Kidney epithelial cell (primary cell): Measurements from ENCODE around the gene CNOT4. TPM values are rescaled to one million over a fixed set of nuclear protein-coding genes. Genes with fewer than 3 reads are reported as not detected.
A peak's percentile ranks its signal among the peaks of the same experiment; 100 is the strongest.

Experiments
- DNase-seq: peaks from one replicate; pipeline ENCODE4 v3.0.0-alpha.2; 2010; ENCODE audit warnings: low read depth
- H3K27me3 ChIP-seq: 2 replicates; pipeline ENCODE4 v1.6.0; 2011; ENCODE audit warnings: low read length; ENCODE audit not compliant: control insufficient read depth, insufficient read depth
- H3K36me3 ChIP-seq: 2 replicates; pipeline ENCODE4 v1.5.1; 2011; ENCODE audit warnings: low read length; ENCODE audit not compliant: control insufficient read depth, insufficient read depth
- H3K4me3 ChIP-seq: 2 replicates; pipeline ENCODE4 v1.5.1; 2011; ENCODE audit warnings: low read depth, mild to moderate bottlenecking, control low read depth, low read length
- CTCF ChIP-seq: IDR thresholded peaks from 2 replicates; pipeline ENCODE4 v1.5.1; 2011; ENCODE audit warnings: mild to moderate bottlenecking, moderate library complexity, low read length, control low read depth, inconsistent platforms; ENCODE audit not compliant: insufficient read depth, poor library complexity, severe bottlenecking
- total RNA-seq: library from RNA; depleted of rRNA; stranded (reverse); fragments of >200 nt; gene quantifications from 2 replicates; pipeline ENCODE4 v1.2.3, GENCODE V29; 2015

CNOT4 gene
- total RNA-seq, 1 donor from 2014 or later: 10.9 TPM

GRCh38 chr7:135342887-135343286 is 167.0 kb downstream of the CNOT4 start:
- no peak for TF ChIP-seq CTCF
- no peaks in the 10 kb centered on the region for H3K36me3 ChIP-seq
- no peak for DNase-seq
- H3K27me3 ChIP-seq: peaks cover 3% of the 10 kb centered on the region
- H3K4me3 ChIP-seq: no peak overlapping the region

GRCh38 chr7:135341049-135341448 is 168.9 kb downstream of the CNOT4 start:
- DNase-seq: no peak
- Histone ChIP-seq H3K36me3 (no peaks in the 10 kb centered on the region), H3K4me3 (no peak overlapping the region), H3K27me3 (peaks cover 3% of the 10 kb centered on the region)
- TF ChIP-seq CTCF: no peak

GRCh38 chr7:135337977-135338550 is 171.8 kb downstream of the CNOT4 start:
- Histone ChIP-seq H3K36me3 (no peaks in the 10 kb centered on the region), H3K27me3 (no peaks in the 10 kb centered on the region), H3K4me3 (no peak overlapping the region)
- DNase-seq: no peak
- TF ChIP-seq CTCF: no peak

- TF ChIP-seq CTCF: no peak
- H3K36me3 ChIP-seq: no peaks in the 10 kb centered on the region
- no peak overlapping the region for H3K4me3 ChIP-seq
- H3K27me3 ChIP-seq: no peaks in the 10 kb centered on the region
- no peak for DNase-seq
Measured at GRCh38 chr7:135337506-135337905, 172.4 kb downstream of the CNOT4 start.

- DNase-seq: peak; percentile 69
Measured at GRCh38 chr7:135335628-135336139, 174.2 kb downstream of the CNOT4 start.

More at GRCh38 chr7:135335628-135336139, 174.2 kb downstream of the CNOT4 start:
- H3K27me3 ChIP-seq: no peaks in the 10 kb centered on the region
- no peaks in the 10 kb centered on the region for H3K36me3 ChIP-seq
- TF ChIP-seq CTCF: peak; percentile 60
- H3K4me3 ChIP-seq: no peak overlapping the region
